OCI-LY7 (cell line): Measurements from ENCODE around the gene DPH6. TPM values are rescaled to one million over a fixed set of nuclear protein-coding genes. Genes with fewer than 3 reads are reported as not detected.
"Not testable (repeated sequence)": the region's sequence is repeated elsewhere in the genome, so short reads cannot be mapped to it uniquely, and the experiment has no call there.

Experiments
- BruUV-seq: library from RNA; stranded (reverse); fragments of 400-500 nt; replicated peaks from 2 replicates; lab custom pipeline; 2021; lab: Mats Ljungman, UMichigan
- CTCF ChIA-PET: fragments of 300-600 bp; sonication (Branson Sonifier 250); formaldehyde crosslinking; loops from one replicate; lab custom pipeline; 2022; ENCODE audit warnings: antibody characterized with exemption; ENCODE audit not compliant: unreplicated experiment; lab: Charles Lee
- POLR2A ChIA-PET: fragments of 300-600 bp; sonication (Branson Sonifier 250); formaldehyde crosslinking; loops from one replicate; lab custom pipeline; 2022; ENCODE audit warnings: antibody characterized with exemption; lab: Charles Lee
- DNase-seq: peaks from one replicate; pipeline ENCODE4 v3.0.0-alpha.2; 2015; ENCODE audit warnings: low spot score
- H2AFZ ChIP-seq: fragments of 200-600 bp; sonication (generic), shearing (Covaris generic); 2 replicates; pipeline ENCODE4 v1.6.1; 2014; ENCODE audit warnings: mild to moderate bottlenecking, antibody characterized with exemption, low read length, moderate library complexity
- H3K27ac ChIP-seq: fragments of 200-600 bp; sonication (generic); 2 replicates; pipeline ENCODE4 v1.5.1; 2014; ENCODE audit warnings: mixed run types, low read depth, mild to moderate bottlenecking, moderate library complexity, low read length, inconsistent platforms; ENCODE audit not compliant: poor library complexity, severe bottlenecking
- H3K36me3 ChIP-seq: fragments of 200-600 bp; sonication (generic); 2 replicates; pipeline ENCODE4 v1.6.1; 2014; ENCODE audit warnings: mild to moderate bottlenecking, antibody characterized with exemption, low read length, moderate library complexity, mixed read lengths; ENCODE audit not compliant: insufficient read depth
- H3K4me1 ChIP-seq: fragments of 200-600 bp; sonication (generic); 2 replicates; pipeline ENCODE4 v1.5.1; 2014; ENCODE audit warnings: mild to moderate bottlenecking, low read length; ENCODE audit not compliant: insufficient read depth, poor library complexity, severe bottlenecking
- H3K4me2 ChIP-seq: fragments of 200-600 bp; sonication (generic); 2 replicates; pipeline ENCODE4 v1.6.1; 2014; ENCODE audit warnings: mild to moderate bottlenecking, low read length
- H3K4me3 ChIP-seq: fragments of 200-600 bp; sonication (generic); 2 replicates; pipeline ENCODE4 v1.5.1; 2014; ENCODE audit warnings: mild to moderate bottlenecking, low read depth, low read length; ENCODE audit not compliant: poor library complexity, severe bottlenecking
- H3K79me2 ChIP-seq: fragments of 200-600 bp; sonication (generic); 2 replicates; pipeline ENCODE4 v1.6.1; 2016; ENCODE audit warnings: low read depth, mild to moderate bottlenecking, low read length, moderate library complexity, mixed read lengths; ENCODE audit not compliant: insufficient read depth
- H3K9me2 ChIP-seq: fragments of 200-600 bp; sonication (generic); 2 replicates; pipeline ENCODE4 v1.6.1; 2016; ENCODE audit warnings: mild to moderate bottlenecking, low read length, mixed read lengths; ENCODE audit not compliant: insufficient read depth
- H3K9me3 ChIP-seq: fragments of 200-600 bp; sonication (generic); 2 replicates; pipeline ENCODE4 v1.6.1; 2014; ENCODE audit warnings: mild to moderate bottlenecking, mixed run types, low read length, mixed read lengths
- H4K20me1 ChIP-seq: fragments of 200-600 bp; sonication (generic); 2 replicates; pipeline ENCODE4 v1.6.1; 2014; ENCODE audit warnings: mild to moderate bottlenecking, antibody characterized with exemption, low read length, moderate library complexity, mixed read lengths; ENCODE audit not compliant: insufficient read depth
- CTCF ChIP-seq: fragments of 200-600 bp; sonication (generic); conservative IDR thresholded peaks from 2 replicates; pipeline ENCODE4 v1.5.1; 2014; ENCODE audit warnings: mild to moderate bottlenecking, antibody characterized with exemption, low read length, moderate library complexity, mixed read lengths
- EZH2phosphoT487 ChIP-seq: fragments of 200-600 bp; sonication (generic); IDR thresholded peaks from 2 replicates; pipeline ENCODE4 v1.6.1; 2018; ENCODE audit warnings: low read depth, borderline replicate concordance, mild to moderate bottlenecking, mixed run types, antibody characterized with exemption, low read length, moderate library complexity, mixed read lengths
- intact Hi-C: fragments of 100-400 bp; cut with micrococcal nuclease; formaldehyde crosslinking; loops from one replicate; pipeline ENCODE4 v1.10.0; 2022; ENCODE audit not compliant: unreplicated experiment
- total RNA-seq, 2 experiments: library from RNA; depleted of rRNA in 1 of 2; stranded (reverse); fragments of >200 nt in 1 of 2; shearing (Covaris generic) in 1 of 2; gene quantifications; 2 replicates each; pipeline ENCODE4 v1.2.3, GENCODE V29; 2014 to 2022

Gene DPH6
- total RNA-seq, 2 experiments from 2014 or later = 12.6 to 21.4 TPM

GRCh38 chr15:35443376-35443775 lies 102.6 kb downstream of the DPH6 start:
- TF ChIP-seq CTCF (no peak), EZH2phosphoT487 (no peak)
- POLR2A ChIA-PET = interaction anchor here (0.6 to 0.7 kb wide), 2 partner anchors 570 to 573 kb away, joined by 3 read pairs; no protein-coding TSS in a partner anchor
- Histone ChIP-seq H4K20me1 (no peaks in the 10 kb centered on the region), H3K79me2 (no peaks in the 10 kb centered on the region), H3K9me2 (no peaks in the 10 kb centered on the region), H3K9me3 (no peaks in the 10 kb centered on the region), H3K4me2 (no peak overlapping the region), H3K4me1 (no peaks in the 10 kb centered on the region), H2AFZ (no peak overlapping the region), H3K36me3 (no peaks in the 10 kb centered on the region), H3K27ac (no peak overlapping the region), H3K4me3 (no peak overlapping the region)
- intact Hi-C loops = loop anchor here (5.0 kb wide), 1 partner anchor 151 kb away; no protein-coding TSS in a partner anchor
- DNase-seq = no peak
- no TSS peak for BruUV-seq
- CTCF ChIA-PET = interaction anchor here (1.1 to 2.1 kb wide), 2 partner anchors 154 to 365 kb away, joined by 4 read pairs; no protein-coding TSS in a partner anchor

GRCh38 chr15:35442742-35443141 lies 103.2 kb downstream of the DPH6 start:
- POLR2A ChIA-PET = no interaction called here
- intact Hi-C loops = loop anchor here (5.0 kb wide), 1 partner anchor 150 kb away; no protein-coding TSS in a partner anchor
- no peaks in the 10 kb centered on the region for H4K20me1 ChIP-seq
- CTCF ChIA-PET = no interaction called here
- no peak overlapping the region for H3K4me3 ChIP-seq
- H3K79me2 ChIP-seq = no peaks in the 10 kb centered on the region
- H3K9me3 ChIP-seq = no peaks in the 10 kb centered on the region
- no peak for DNase-seq
- TF ChIP-seq EZH2phosphoT487 (no peak), CTCF (no peak)
- no peak overlapping the region for H3K4me2 ChIP-seq
- no TSS peak for BruUV-seq
- H3K9me2 ChIP-seq = no peaks in the 10 kb centered on the region
- no peak overlapping the region for H2AFZ ChIP-seq
- no peaks in the 10 kb centered on the region for H3K4me1 ChIP-seq
- H3K27ac ChIP-seq = no peak overlapping the region
- no peaks in the 10 kb centered on the region for H3K36me3 ChIP-seq

GRCh38 chr15:35441279-35441678 lies 104.7 kb downstream of the DPH6 start:
- H3K4me1 ChIP-seq, H4K20me1 ChIP-seq, H3K9me2 ChIP-seq, H3K9me3 ChIP-seq, H3K36me3 ChIP-seq, H3K4me2 ChIP-seq, POLR2A ChIA-PET, BruUV-seq, H3K27ac ChIP-seq, H3K4me3 ChIP-seq, DNase-seq, CTCF ChIA-PET, H3K79me2 ChIP-seq, H2AFZ ChIP-seq: not testable (repeated sequence)
- intact Hi-C loops = loop anchor here (5.0 kb wide), 1 partner anchor 149 kb away; no protein-coding TSS in a partner anchor
